ENCODE measurements around the gene GNB1L. TPM values are rescaled to one million over a fixed set of nuclear protein-coding genes. Genes with fewer than 3 reads are reported as not detected.

GNB1L gene
- total RNA-seq, 1 experiment from 2014 or later = 17.9 TPM

GRCh38 chr22:19831016-19831415 is 23.7 kb downstream of the GNB1L start:
- POLR2A ChIA-PET (ENCODE audit: low non-redundant PET) = no interaction called here
- CTCF ChIA-PET = no interaction called here
- intact Hi-C loops (cut with micrococcal nuclease; ENCODE audit: unreplicated experiment) = no loop called here
- Histone ChIP-seq H3K4me1 (ENCODE audit: insufficient read depth, low read length, poor library complexity, severe bottlenecking) (peaks cover 3% of the 10 kb centered on the region), H3K27ac (ENCODE audit: low read depth, low read length, poor library complexity, severe bottlenecking) (no peak overlapping the region), H3K36me3 (ENCODE audit: insufficient read depth, low read length, poor library complexity, severe bottlenecking) (no peaks in the 10 kb centered on the region), H3K9me3 (ENCODE audit: low read depth, low read length, poor library complexity, severe bottlenecking) (no peaks in the 10 kb centered on the region), H3K4me3 (ENCODE audit: low read depth, low read length, poor library complexity, severe bottlenecking) (no peak overlapping the region), H3K27me3 (replicated peaks; ENCODE audit: insufficient read depth, low read depth, low read length, poor library complexity) (no peaks in the 10 kb centered on the region)
- TF ChIP-seq, protein P1, sequence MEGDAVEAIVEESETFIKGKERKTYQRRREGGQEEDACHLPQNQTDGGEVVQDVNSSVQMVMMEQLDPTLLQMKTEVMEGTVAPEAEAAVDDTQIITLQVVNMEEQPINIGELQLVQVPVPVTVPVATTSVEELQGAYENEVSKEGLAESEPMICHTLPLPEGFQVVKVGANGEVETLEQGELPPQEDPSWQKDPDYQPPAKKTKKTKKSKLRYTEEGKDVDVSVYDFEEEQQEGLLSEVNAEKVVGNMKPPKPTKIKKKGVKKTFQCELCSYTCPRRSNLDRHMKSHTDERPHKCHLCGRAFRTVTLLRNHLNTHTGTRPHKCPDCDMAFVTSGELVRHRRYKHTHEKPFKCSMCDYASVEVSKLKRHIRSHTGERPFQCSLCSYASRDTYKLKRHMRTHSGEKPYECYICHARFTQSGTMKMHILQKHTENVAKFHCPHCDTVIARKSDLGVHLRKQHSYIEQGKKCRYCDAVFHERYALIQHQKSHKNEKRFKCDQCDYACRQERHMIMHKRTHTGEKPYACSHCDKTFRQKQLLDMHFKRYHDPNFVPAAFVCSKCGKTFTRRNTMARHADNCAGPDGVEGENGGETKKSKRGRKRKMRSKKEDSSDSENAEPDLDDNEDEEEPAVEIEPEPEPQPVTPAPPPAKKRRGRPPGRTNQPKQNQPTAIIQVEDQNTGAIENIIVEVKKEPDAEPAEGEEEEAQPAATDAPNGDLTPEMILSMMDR (conservative IDR thresholded peaks at IDR 0.05; ENCODE audit: low read depth, low read length) = no peak
- no peak for TF ChIP-seq EZH2 (IDR thresholded peaks at IDR 0.05; ENCODE audit: borderline replicate concordance, low read depth, low read length, poor library complexity, severe bottlenecking)
- BruUV-seq (replicated peaks) = no TSS peak
- DNase-seq (ENCODE audit: low spot score) = no peak

DNA sequence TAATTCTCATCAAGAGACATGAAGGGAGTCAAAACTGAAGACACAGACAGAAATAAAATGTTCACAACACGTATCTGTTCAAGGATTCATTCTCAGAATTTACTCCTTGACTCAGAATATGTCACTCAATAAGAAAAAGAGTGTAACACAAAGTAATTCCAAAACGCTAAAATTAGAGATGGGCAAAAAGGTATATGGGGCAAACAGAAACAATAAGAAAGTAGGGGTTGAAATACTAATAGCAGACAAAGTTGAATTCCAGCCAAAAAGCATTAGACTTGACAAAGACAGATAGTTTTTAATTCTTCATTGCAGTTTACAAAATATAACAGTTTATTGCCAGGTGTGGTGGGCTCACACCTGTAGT is 26.7 kb downstream of the GNB1L start:
- no peak overlapping the region for H3K4me3 ChIP-seq (ENCODE audit: low read depth, low read length, poor library complexity, severe bottlenecking)
- CTCF ChIA-PET = interaction anchor here (0.6 kb wide), 1 partner anchor 82 kb away, joined by 4 read pairs; no protein-coding TSS in a partner anchor
- no peaks in the 10 kb centered on the region for H3K9me3 ChIP-seq (ENCODE audit: low read depth, low read length, poor library complexity, severe bottlenecking)
- H3K4me1 ChIP-seq (ENCODE audit: insufficient read depth, low read length, poor library complexity, severe bottlenecking) = peaks cover 3% of the 10 kb centered on the region
- H3K27me3 ChIP-seq (replicated peaks; ENCODE audit: insufficient read depth, low read depth, low read length, poor library complexity) = no peaks in the 10 kb centered on the region
- H3K36me3 ChIP-seq (ENCODE audit: insufficient read depth, low read length, poor library complexity, severe bottlenecking) = no peaks in the 10 kb centered on the region
- no TSS peak for BruUV-seq (replicated peaks)
- no peak overlapping the region for H3K27ac ChIP-seq (ENCODE audit: low read depth, low read length, poor library complexity, severe bottlenecking)
- POLR2A ChIA-PET (ENCODE audit: low non-redundant PET) = no interaction called here
- TF ChIP-seq, protein P1 (conservative IDR thresholded peaks at IDR 0.05; ENCODE audit: low read depth, low read length) = no peak
- no peak for TF ChIP-seq EZH2 (IDR thresholded peaks at IDR 0.05; ENCODE audit: borderline replicate concordance, low read depth, low read length, poor library complexity, severe bottlenecking)
- no peak for DNase-seq (ENCODE audit: low spot score)
- intact Hi-C loops (cut with micrococcal nuclease; ENCODE audit: unreplicated experiment) = no loop called here

DNA sequence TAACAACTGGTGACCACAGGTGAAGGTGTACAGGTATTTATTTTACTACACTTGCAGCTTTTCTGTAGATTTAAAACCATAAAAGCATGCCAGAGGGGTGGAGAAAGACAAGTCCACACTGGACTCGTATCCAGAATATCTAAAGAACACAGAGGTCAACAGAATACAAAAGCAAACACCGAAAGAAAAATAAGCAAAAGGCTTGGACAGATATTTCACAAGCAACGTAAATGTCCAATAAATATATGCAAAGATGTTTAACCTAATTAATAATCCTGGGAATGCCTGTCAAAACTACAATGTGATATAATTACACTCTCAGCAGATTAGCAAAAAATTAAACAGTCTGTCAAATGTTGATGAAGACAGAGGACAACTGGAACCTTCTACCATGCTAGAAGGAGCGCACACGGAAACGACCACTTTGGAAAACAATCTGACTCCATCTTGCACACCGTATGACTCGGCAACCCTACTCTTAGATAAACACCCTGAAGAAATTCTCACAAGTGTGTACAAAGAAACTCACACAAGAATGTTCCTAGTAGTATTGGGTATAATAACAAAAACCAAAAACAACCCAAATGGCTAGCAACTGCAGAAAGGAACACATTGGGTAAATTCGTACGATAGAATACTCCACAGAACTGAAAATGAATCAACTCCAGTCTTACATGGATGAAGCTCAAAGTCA is 27.2 kb downstream of the GNB1L start:
- intact Hi-C loops (cut with micrococcal nuclease; ENCODE audit: unreplicated experiment) = no loop called here
- ChIA-PET CTCF (interaction anchor here (0.6 kb wide), 1 partner anchor 83 kb away, joined by 4 read pairs; no protein-coding TSS in a partner anchor), POLR2A (ENCODE audit: low non-redundant PET) (no interaction called here)
- Histone ChIP-seq H3K4me1 (ENCODE audit: insufficient read depth, low read length, poor library complexity, severe bottlenecking) (no peaks in the 10 kb centered on the region), H3K4me3 (ENCODE audit: low read depth, low read length, poor library complexity, severe bottlenecking) (no peak overlapping the region), H3K27me3 (replicated peaks; ENCODE audit: insufficient read depth, low read depth, low read length, poor library complexity) (no peaks in the 10 kb centered on the region), H3K27ac (ENCODE audit: low read depth, low read length, poor library complexity, severe bottlenecking) (no peak overlapping the region), H3K36me3 (ENCODE audit: insufficient read depth, low read length, poor library complexity, severe bottlenecking) (no peaks in the 10 kb centered on the region), H3K9me3 (ENCODE audit: low read depth, low read length, poor library complexity, severe bottlenecking) (no peaks in the 10 kb centered on the region)
- no peak for TF ChIP-seq EZH2 (IDR thresholded peaks at IDR 0.05; ENCODE audit: borderline replicate concordance, low read depth, low read length, poor library complexity, severe bottlenecking)
- TF ChIP-seq, protein P1 (conservative IDR thresholded peaks at IDR 0.05; ENCODE audit: low read depth, low read length) = no peak
- DNase-seq (ENCODE audit: low spot score) = no peak
- no TSS peak for BruUV-seq (replicated peaks)

All from A673 (cell line).